Endothelial cell of umbilical vein (primary cell): ENCODE data around the gene STRN. TPM values are rescaled to one million over a fixed set of nuclear protein-coding genes. Genes with fewer than 3 reads are reported as not detected.
A peak's percentile ranks its signal among the peaks of the same experiment; 100 is the strongest.

ENCODE experiments used
- BruUV-seq: library from RNA; stranded (reverse); fragments of 400-500 nt; replicated peaks from 2 replicates; lab custom pipeline; 2021; lab: Mats Ljungman, UMichigan
- CTCF ChIA-PET: fragments of 300-600, 350-600 bp; sonication (Branson Sonifier 250); formaldehyde crosslinking; loops from one replicate; lab custom pipeline; 2021; ENCODE audit warnings: antibody characterized with exemption, inconsistent platforms; lab: Charles Lee
- POLR2A ChIA-PET: fragments of 300-600, 350-600 bp; sonication (Branson Sonifier 250); formaldehyde crosslinking; loops from one replicate; lab custom pipeline; 2021; ENCODE audit warnings: antibody characterized with exemption, inconsistent platforms; lab: Charles Lee
- DNase-seq: peaks from one replicate; pipeline ENCODE4 v3.0.0-alpha.2; 2011; ENCODE audit warnings: low read depth, low spot score
- FAIRE-seq: peaks from 2 replicates; lab custom pipeline; 2011; peaks lifted over from hg19 to GRCh38; lab: Jason Lieb, UNC
- H2AFZ ChIP-seq: 2 replicates; pipeline ENCODE4 v1.6.0; 2012; ENCODE audit warnings: low read depth, low read length, control low read depth, inconsistent platforms
- H3K27ac ChIP-seq: 2 replicates; pipeline ENCODE4 v1.5.1; 2011; ENCODE audit warnings: low read depth, mild to moderate bottlenecking, control low read depth, low read length, moderate library complexity; ENCODE audit not compliant: insufficient read depth
- H3K27me3 ChIP-seq, 2 experiments: 2 replicates each; pipeline versions ENCODE4 v1.6.0 to v1.6.1; 2011; ENCODE audit warnings: low read length in 2 of 2, mixed read lengths in 1 of 2; ENCODE audit not compliant: control insufficient read depth in 2 of 2, insufficient read depth in 2 of 2
- H3K36me3 ChIP-seq, 2 experiments: 2 replicates in 1 of 2; 3 replicates in 1 of 2; pipeline ENCODE4 v1.5.1; 2011; ENCODE audit warnings: low read length in 2 of 2, mild to moderate bottlenecking in 1 of 2, moderate library complexity in 1 of 2; ENCODE audit not compliant: control insufficient read depth in 2 of 2, insufficient read depth in 2 of 2; ENCODE audit errors: extremely low read depth in 1 of 2
- H3K4me1 ChIP-seq: 3 replicates; pipeline ENCODE4 v1.5.1; 2011; ENCODE audit warnings: mild to moderate bottlenecking, low read length; ENCODE audit not compliant: control insufficient read depth, insufficient read depth; ENCODE audit errors: extremely low read depth
- H3K4me2 ChIP-seq: 2 replicates; pipeline ENCODE4 v1.6.1; 2011; ENCODE audit warnings: low read length, control low read depth, mixed read lengths; ENCODE audit not compliant: insufficient read depth
- H3K4me3 ChIP-seq, 3 experiments: fragments of 200-600 bp in 1 of 3; sonication (generic), shearing (Covaris generic) in 1 of 3; replicated peaks in 1 of 3; 2 replicates each; pipeline ENCODE4 v1.5.1; 2011 to 2016; ENCODE audit warnings: control low read depth in 3 of 3, low read length in 3 of 3, mild to moderate bottlenecking in 2 of 3, inconsistent platforms in 1 of 3, low read depth in 1 of 3, moderate library complexity in 1 of 3; ENCODE audit not compliant: insufficient read depth in 1 of 3
- H3K79me2 ChIP-seq: 2 replicates; pipeline ENCODE4 v1.6.0; 2012; ENCODE audit warnings: low read length, inconsistent platforms; ENCODE audit not compliant: control insufficient read depth, insufficient read depth
- H3K9ac ChIP-seq: replicated peaks from 2 replicates; pipeline ENCODE3; 2011; ENCODE audit warnings: low read length, control low read depth; ENCODE audit not compliant: insufficient read depth; ENCODE audit errors: extremely low read depth
- H3K9me1 ChIP-seq: replicated peaks from 3 replicates; pipeline ENCODE4 v1.6.0; 2011; ENCODE audit warnings: mild to moderate bottlenecking, low read length; ENCODE audit not compliant: control insufficient read depth, insufficient read depth; ENCODE audit errors: extremely low read depth
- H3K9me3 ChIP-seq: replicated peaks from 2 replicates; pipeline ENCODE4 v1.5.1; 2012; ENCODE audit warnings: low read length, inconsistent platforms; ENCODE audit not compliant: control insufficient read depth, insufficient read depth
- H4K20me1 ChIP-seq: replicated peaks from 2 replicates; pipeline ENCODE3; 2011; ENCODE audit warnings: mild to moderate bottlenecking, low read length; ENCODE audit not compliant: control insufficient read depth, insufficient read depth; ENCODE audit errors: extremely low read depth
- CTCF ChIP-seq, 2 donors: IDR thresholded peaks; 1 replicate in 1 of 2; 2 replicates in 1 of 2; pipeline ENCODE4 v1.5.1; 2011; ENCODE audit warnings: low read length in 2 of 2, mild to moderate bottlenecking in 2 of 2, moderate library complexity in 2 of 2, control low read depth in 1 of 2, inconsistent platforms in 1 of 2, low read depth in 1 of 2; ENCODE audit not compliant: insufficient read depth in 1 of 2; ENCODE audit errors: extremely low read depth in 1 of 2
- EZH2 ChIP-seq: IDR thresholded peaks from 2 replicates; pipeline ENCODE4 v1.6.1; 2012; ENCODE audit warnings: borderline replicate concordance, low read depth, mild to moderate bottlenecking, moderate library complexity, low read length, inconsistent platforms; ENCODE audit not compliant: severe bottlenecking
- FOS ChIP-seq: IDR thresholded peaks from 2 replicates; pipeline ENCODE4 v1.6.1; 2011; ENCODE audit warnings: mild to moderate bottlenecking, low read length, moderate library complexity, borderline replicate concordance; ENCODE audit not compliant: insufficient read depth
- GATA2 ChIP-seq: IDR thresholded peaks from 2 replicates; pipeline ENCODE4 v1.7.0; 2011; ENCODE audit warnings: low read depth, mild to moderate bottlenecking, moderate library complexity, mixed read lengths, low read length; ENCODE audit not compliant: insufficient read length, insufficient read depth
- JUN ChIP-seq: IDR thresholded peaks from 2 replicates; pipeline ENCODE4 v1.6.1; 2011; ENCODE audit warnings: borderline replicate concordance, low read depth; ENCODE audit not compliant: insufficient read length, insufficient read depth
- MAX ChIP-seq: IDR thresholded peaks from 2 replicates; pipeline ENCODE4 v1.6.1; 2011; ENCODE audit not compliant: insufficient read depth, insufficient read length
- MYC ChIP-seq: IDR thresholded peaks from one replicate; pipeline ENCODE4 v1.6.1; 2011; ENCODE audit warnings: mild to moderate bottlenecking, low read depth, low read length
- POLR2A ChIP-seq: IDR thresholded peaks from 2 replicates; pipeline ENCODE4 v1.6.1; 2012; ENCODE audit warnings: low read depth, mild to moderate bottlenecking, control low read depth, low read length
- POLR2AphosphoS5 ChIP-seq: IDR thresholded peaks from 2 replicates; pipeline ENCODE4 v1.6.1; 2012; ENCODE audit warnings: low read depth, mild to moderate bottlenecking, control low read depth, low read length, moderate library complexity; ENCODE audit not compliant: insufficient read depth
- dilution Hi-C: fragments of 300-500 bp; cut with MboI; formaldehyde crosslinking; loops from one replicate; pipeline ENCODE4 v1.15.0; 2019; ENCODE audit warnings: low sequenced_read_pairs; ENCODE audit not compliant: extremely low pct_ligation_motif_present
- intact Hi-C: fragments of 100-400 bp; cut with micrococcal nuclease; formaldehyde crosslinking; loops from one replicate; pipeline ENCODE4 v1.10.0; 2022
- polyA plus RNA-seq, 4 experiments: library from polyadenylated mRNA; depleted of rRNA in 3 of 4; stranded (reverse) in 3 of 4; unstranded in 1 of 4; fragments of >200 nt; gene quantifications; 2 replicates each; pipeline versions ENCODE4 v1.2.1 to v1.2.3, GENCODE V29; 2011 to 2012; ENCODE audit warnings: missing spikeins in 1 of 4
- total RNA-seq: library from RNA; stranded (reverse); gene quantifications from 2 replicates; pipeline ENCODE4 v1.2.3, GENCODE V29; 2021

Gene STRN
- total and polyA plus RNA-seq, 2 donors (not counting 3 experiments of a cell fraction or from before 2014, with no cell fraction given) = 6.7 to 33.4 TPM

- Histone ChIP-seq H3K36me3 (no peaks in the 10 kb centered on the region), H3K27me3 (no peaks in the 10 kb centered on the region), H3K4me1 (peaks cover 6% of the 10 kb centered on the region), H3K4me2 (no peak overlapping the region), H4K20me1 (no peaks in the 10 kb centered on the region), H3K4me3 (no peak overlapping the region), H3K27ac (no peak overlapping the region), H3K9me1 (no peaks in the 10 kb centered on the region), H3K79me2 (no peaks in the 10 kb centered on the region), H3K9ac (no peak overlapping the region), H3K9me3 (no peaks in the 10 kb centered on the region), H2AFZ (no peak overlapping the region)
- ChIA-PET POLR2A (no interaction called here), CTCF (interaction anchor here (0.6 kb wide), 1 partner anchor 44 kb away, joined by 3 read pairs; no protein-coding TSS in a partner anchor)
- DNase-seq (no peak), FAIRE-seq (peak; percentile 26)
- dilution Hi-C loops (no loop called here), intact Hi-C loops (no loop called here)
- BruUV-seq = no TSS peak
- TF ChIP-seq POLR2A = no peak
- no peak for TF ChIP-seq EZH2
- no peak for TF ChIP-seq JUN
- TF ChIP-seq GATA2 = no peak
- no peak for TF ChIP-seq POLR2AphosphoS5
- TF ChIP-seq MYC = no peak
- TF ChIP-seq MAX = no peak
- no peak for TF ChIP-seq CTCF (IDR thresholded peaks at IDR 0.05; ENCODE audit: extremely low read depth in 1 of 2, insufficient read depth in 1 of 2, low read depth in 1 of 2, low read length in 2 of 2)
- no peak for TF ChIP-seq FOS
Observed at GRCh38 chr2:36839976-36840617, 126.2 kb downstream of the STRN start.
